ENCODE measurements around the gene SMYD3.

DNA sequence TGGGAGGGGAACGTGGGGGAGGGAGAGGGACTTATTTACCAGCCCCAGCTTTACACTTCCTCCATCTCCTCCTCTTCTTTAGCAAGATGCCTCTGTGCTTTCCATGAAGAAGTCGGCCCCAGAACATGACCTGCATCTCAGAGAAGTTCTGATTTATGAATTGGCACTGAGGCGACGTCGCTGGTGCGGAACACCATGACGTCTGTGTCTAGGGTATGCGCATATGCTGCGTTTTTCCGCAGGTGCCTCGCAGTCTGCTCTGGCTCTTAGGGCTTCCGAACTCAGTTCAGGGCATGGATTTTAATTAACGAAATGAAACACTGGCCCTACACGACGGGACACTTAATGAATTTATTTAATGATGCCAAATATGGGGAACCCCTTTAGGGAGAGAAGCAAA, 510.3 kb downstream of the SMYD3 start:
- TF ChIP-seq, protein P1, sequence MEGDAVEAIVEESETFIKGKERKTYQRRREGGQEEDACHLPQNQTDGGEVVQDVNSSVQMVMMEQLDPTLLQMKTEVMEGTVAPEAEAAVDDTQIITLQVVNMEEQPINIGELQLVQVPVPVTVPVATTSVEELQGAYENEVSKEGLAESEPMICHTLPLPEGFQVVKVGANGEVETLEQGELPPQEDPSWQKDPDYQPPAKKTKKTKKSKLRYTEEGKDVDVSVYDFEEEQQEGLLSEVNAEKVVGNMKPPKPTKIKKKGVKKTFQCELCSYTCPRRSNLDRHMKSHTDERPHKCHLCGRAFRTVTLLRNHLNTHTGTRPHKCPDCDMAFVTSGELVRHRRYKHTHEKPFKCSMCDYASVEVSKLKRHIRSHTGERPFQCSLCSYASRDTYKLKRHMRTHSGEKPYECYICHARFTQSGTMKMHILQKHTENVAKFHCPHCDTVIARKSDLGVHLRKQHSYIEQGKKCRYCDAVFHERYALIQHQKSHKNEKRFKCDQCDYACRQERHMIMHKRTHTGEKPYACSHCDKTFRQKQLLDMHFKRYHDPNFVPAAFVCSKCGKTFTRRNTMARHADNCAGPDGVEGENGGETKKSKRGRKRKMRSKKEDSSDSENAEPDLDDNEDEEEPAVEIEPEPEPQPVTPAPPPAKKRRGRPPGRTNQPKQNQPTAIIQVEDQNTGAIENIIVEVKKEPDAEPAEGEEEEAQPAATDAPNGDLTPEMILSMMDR (IDR thresholded peaks at IDR 0.05) = no peak
- TF ChIP-seq POLR2AphosphoS5 (IDR thresholded peaks at IDR 0.05; ENCODE audit: low read depth, low read length) (no peak), SIN3A (IDR thresholded peaks at IDR 0.05; ENCODE audit: borderline replicate concordance, insufficient read depth, low read depth, low read length) (no peak), TCF7L2 (IDR thresholded peaks at IDR 0.05; ENCODE audit: low read depth, low read length) (no peak)
- TF ChIP-seq, protein P2, sequence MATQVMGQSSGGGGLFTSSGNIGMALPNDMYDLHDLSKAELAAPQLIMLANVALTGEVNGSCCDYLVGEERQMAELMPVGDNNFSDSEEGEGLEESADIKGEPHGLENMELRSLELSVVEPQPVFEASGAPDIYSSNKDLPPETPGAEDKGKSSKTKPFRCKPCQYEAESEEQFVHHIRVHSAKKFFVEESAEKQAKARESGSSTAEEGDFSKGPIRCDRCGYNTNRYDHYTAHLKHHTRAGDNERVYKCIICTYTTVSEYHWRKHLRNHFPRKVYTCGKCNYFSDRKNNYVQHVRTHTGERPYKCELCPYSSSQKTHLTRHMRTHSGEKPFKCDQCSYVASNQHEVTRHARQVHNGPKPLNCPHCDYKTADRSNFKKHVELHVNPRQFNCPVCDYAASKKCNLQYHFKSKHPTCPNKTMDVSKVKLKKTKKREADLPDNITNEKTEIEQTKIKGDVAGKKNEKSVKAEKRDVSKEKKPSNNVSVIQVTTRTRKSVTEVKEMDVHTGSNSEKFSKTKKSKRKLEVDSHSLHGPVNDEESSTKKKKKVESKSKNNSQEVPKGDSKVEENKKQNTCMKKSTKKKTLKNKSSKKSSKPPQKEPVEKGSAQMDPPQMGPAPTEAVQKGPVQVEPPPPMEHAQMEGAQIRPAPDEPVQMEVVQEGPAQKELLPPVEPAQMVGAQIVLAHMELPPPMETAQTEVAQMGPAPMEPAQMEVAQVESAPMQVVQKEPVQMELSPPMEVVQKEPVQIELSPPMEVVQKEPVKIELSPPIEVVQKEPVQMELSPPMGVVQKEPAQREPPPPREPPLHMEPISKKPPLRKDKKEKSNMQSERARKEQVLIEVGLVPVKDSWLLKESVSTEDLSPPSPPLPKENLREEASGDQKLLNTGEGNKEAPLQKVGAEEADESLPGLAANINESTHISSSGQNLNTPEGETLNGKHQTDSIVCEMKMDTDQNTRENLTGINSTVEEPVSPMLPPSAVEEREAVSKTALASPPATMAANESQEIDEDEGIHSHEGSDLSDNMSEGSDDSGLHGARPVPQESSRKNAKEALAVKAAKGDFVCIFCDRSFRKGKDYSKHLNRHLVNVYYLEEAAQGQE (IDR thresholded peaks at IDR 0.05; ENCODE audit: insufficient read depth in 1 of 2, low read depth in 2 of 2, low read length in 1 of 2) = no peak

Measured in Panc1 (cell line).